SK-N-SH treated with all-trans-retinoic acid at 6 μM for 48 hours (cell line): ENCODE results near the gene SLC4A4.

Source experiments
- ATAC-seq: fragments of 200-7000 bp; cut with Tn5 transposase; 3 replicates; pipeline ENCODE4 v1.9.1; 2020; ENCODE audit warnings: mild to moderate bottlenecking, moderate library complexity
- ARNTL ChIP-seq: fragments of 450-650 bp; formaldehyde crosslinking; IDR thresholded peaks from 2 replicates; pipeline ENCODE4 v1.5.0; 2020; ENCODE audit warnings: low read depth, mild to moderate bottlenecking, moderate library complexity, borderline replicate concordance
- BACH2 ChIP-seq: fragments of 250-450 bp; sonication (Bioruptor Pico); IDR thresholded peaks from 2 replicates; pipeline ENCODE4 v1.9.0; 2021; ENCODE audit warnings: mild to moderate bottlenecking, borderline replicate concordance
- CREB5 ChIP-seq: fragments of 250-450 bp; sonication (Bioruptor Pico); IDR thresholded peaks from 2 replicates; pipeline ENCODE4 v1.5.1; 2020; ENCODE audit warnings: low read depth, mild to moderate bottlenecking, moderate library complexity
- CSDC2 ChIP-seq: fragments of 250-450 bp; sonication (Bioruptor Pico); IDR thresholded peaks from 2 replicates; pipeline ENCODE4 v1.5.0; 2020; ENCODE audit warnings: mild to moderate bottlenecking, moderate library complexity
- CSRNP3 ChIP-seq: fragments of 250-450 bp; sonication (Bioruptor Pico); IDR thresholded peaks from 2 replicates; pipeline ENCODE4 v1.5.1; 2021; ENCODE audit warnings: mild to moderate bottlenecking, moderate library complexity
- ESRRG ChIP-seq: fragments of 250-450 bp; sonication (Bioruptor Pico); IDR thresholded peaks from 2 replicates; pipeline ENCODE4 v1.6.1; 2021; ENCODE audit warnings: mild to moderate bottlenecking
- GLIS3 ChIP-seq: fragments of 250-450 bp; sonication (Bioruptor Pico); IDR thresholded peaks from 2 replicates; pipeline ENCODE4 v1.5.0; 2020; ENCODE audit warnings: mild to moderate bottlenecking, moderate library complexity
- ISL1 ChIP-seq: fragments of 250-450 bp; sonication (Bioruptor Pico); IDR thresholded peaks from 2 replicates; pipeline ENCODE4 v2.1.2; 2022; ENCODE audit warnings: mild to moderate bottlenecking, moderate library complexity
- OSR1 ChIP-seq: fragments of 250-450 bp; sonication (Bioruptor Pico); IDR thresholded peaks from 2 replicates; pipeline ENCODE4 v1.8.0; 2022; ENCODE audit warnings: moderate library complexity, mild to moderate bottlenecking, inconsistent platforms
- PATZ1 ChIP-seq: fragments of 250-450 bp; sonication (Bioruptor Pico); IDR thresholded peaks from 2 replicates; pipeline ENCODE4 v1.8.0; 2020; ENCODE audit warnings: mild to moderate bottlenecking, moderate library complexity, borderline replicate concordance
- POU6F1 ChIP-seq: fragments of 250-450 bp; sonication (Bioruptor Pico); IDR thresholded peaks from 2 replicates; pipeline ENCODE4 v1.8.0; 2021; ENCODE audit warnings: low read depth, mild to moderate bottlenecking, moderate library complexity, borderline replicate concordance
- RARB ChIP-seq: fragments of 250-450 bp; sonication (Bioruptor Pico); IDR thresholded peaks from 2 replicates; pipeline ENCODE4 v1.8.0; 2021; ENCODE audit warnings: mild to moderate bottlenecking, moderate library complexity
- SNAI2 ChIP-seq: fragments of 250-450 bp; sonication (Bioruptor Pico); IDR thresholded peaks from 2 replicates; pipeline ENCODE4 v1.5.0; 2020; ENCODE audit warnings: mild to moderate bottlenecking, moderate library complexity
- TOX ChIP-seq: fragments of 250-450 bp; sonication (Bioruptor Pico); IDR thresholded peaks from 2 replicates; pipeline ENCODE4 v1.8.0; 2021; ENCODE audit warnings: mild to moderate bottlenecking, moderate library complexity, borderline replicate concordance
- TSHZ2 ChIP-seq: fragments of 250-450 bp; sonication (Bioruptor Pico); IDR thresholded peaks from 2 replicates; pipeline ENCODE4 v1.5.0; 2020; ENCODE audit warnings: mild to moderate bottlenecking, moderate library complexity
- ZC3H10 ChIP-seq: fragments of 250-450 bp; sonication (Bioruptor Pico); IDR thresholded peaks from 2 replicates; pipeline ENCODE4 v1.5.1; 2021; ENCODE audit warnings: mild to moderate bottlenecking, moderate library complexity
- ZFP3 ChIP-seq: fragments of 250-450 bp; sonication (Bioruptor Pico); IDR thresholded peaks from 2 replicates; pipeline ENCODE4 v1.5.0; 2020; ENCODE audit warnings: mild to moderate bottlenecking, moderate library complexity
- ZFP30 ChIP-seq: fragments of 450-650 bp; formaldehyde crosslinking; IDR thresholded peaks from 2 replicates; pipeline ENCODE4 v1.5.0; 2022; ENCODE audit warnings: mild to moderate bottlenecking, moderate library complexity
- ZNF565 ChIP-seq: fragments of 450-650 bp; formaldehyde crosslinking; conservative IDR thresholded peaks from 2 replicates; pipeline ENCODE4 v1.5.0; 2020; ENCODE audit warnings: low read depth, mild to moderate bottlenecking, moderate library complexity
- ZNF70 ChIP-seq: fragments of 450-650 bp; formaldehyde crosslinking; IDR thresholded peaks from 2 replicates; pipeline ENCODE4 v1.5.0; 2020; ENCODE audit warnings: mild to moderate bottlenecking, moderate library complexity
- ZNF8 ChIP-seq: fragments of 450-650 bp; formaldehyde crosslinking; IDR thresholded peaks from 2 replicates; pipeline ENCODE4 v1.5.0; 2020; ENCODE audit warnings: mild to moderate bottlenecking, moderate library complexity

The SLC4A4 gene

GRCh38 chr4:71586087-71586763, 247.4 kb downstream of the SLC4A4 start (continued):
- TF ChIP-seq OSR1 (CRISPR knock-in tag) (no peak), SNAI2 (CRISPR knock-in tag) (no peak), ARNTL (CRISPR knock-in tag) (no peak)

GRCh38 chr4:71587995-71588394, 249.2 kb downstream of the SLC4A4 start:
- no peak for ATAC-seq
- TF ChIP-seq BACH2: no peak
- TF ChIP-seq OSR1 (CRISPR knock-in tag): no peak
- no peak for TF ChIP-seq CSRNP3 (CRISPR knock-in tag)
- no peak for TF ChIP-seq POU6F1 (CRISPR knock-in tag)
- no peak for TF ChIP-seq RARB (CRISPR knock-in tag)
- no peak for TF ChIP-seq ZNF565 (CRISPR knock-in tag)
- no peak for TF ChIP-seq CREB5 (CRISPR knock-in tag)
- no peak for TF ChIP-seq ZNF70 (CRISPR knock-in tag)
- no peak for TF ChIP-seq ZFP30 (CRISPR knock-in tag)
- no peak for TF ChIP-seq SNAI2 (CRISPR knock-in tag)
- no peak for TF ChIP-seq ZFP3 (CRISPR knock-in tag)
- TF ChIP-seq ARNTL (CRISPR knock-in tag): no peak
- TF ChIP-seq ZC3H10 (CRISPR knock-in tag): no peak
- no peak for TF ChIP-seq ESRRG (CRISPR knock-in tag)
- no peak for TF ChIP-seq GLIS3 (CRISPR knock-in tag)
- TF ChIP-seq CSDC2 (CRISPR knock-in tag): no peak
- TF ChIP-seq TSHZ2: no peak

- no peak for ATAC-seq
- TF ChIP-seq ISL1 (CRISPR knock-in tag): no peak
- no peak for TF ChIP-seq BACH2
- no peak for TF ChIP-seq ARNTL (CRISPR knock-in tag)
- no peak for TF ChIP-seq POU6F1 (CRISPR knock-in tag)
- no peak for TF ChIP-seq SNAI2 (CRISPR knock-in tag)
Measured at GRCh38 chr4:71592793-71593192, 254.0 kb downstream of the SLC4A4 start.

- ATAC-seq: no peak
- TF ChIP-seq ZNF8 (CRISPR knock-in tag) (no peak), PATZ1 (CRISPR knock-in tag) (no peak), ZC3H10 (CRISPR knock-in tag) (no peak), TOX (no peak), ZNF565 (CRISPR knock-in tag) (no peak), BACH2 (no peak), SNAI2 (CRISPR knock-in tag) (no peak), POU6F1 (CRISPR knock-in tag) (no peak), ARNTL (CRISPR knock-in tag) (no peak), CSDC2 (CRISPR knock-in tag) (no peak), ZFP3 (CRISPR knock-in tag) (no peak), ZNF70 (CRISPR knock-in tag) (no peak)
Measured at GRCh38 chr4:71593311-71593710, 254.5 kb downstream of the SLC4A4 start.
